ENCODE data around the gene RCOR1.
A peak's percentile ranks its signal among the peaks of the same experiment; 100 is the strongest.
"Not testable (repeated sequence)": the region's sequence is repeated elsewhere in the genome, so short reads cannot be mapped to it uniquely, and the experiment has no call there.

RCOR1 gene

GRCh38 chr14:102591944-102592762, at the start of gene RCOR1:
RCOR1 (plus strand) TSS chr14:102592649; CDS start chr14:102592887, 238 bp downstream.
- peak; percentile 99 for DNase-seq (ENCODE audit: low read depth)
- peak within 1 kb of the TSS; percentile 97 for H3K4me3 ChIP-seq (ENCODE audit: low read depth, low read length)
- TF ChIP-seq, protein P1, sequence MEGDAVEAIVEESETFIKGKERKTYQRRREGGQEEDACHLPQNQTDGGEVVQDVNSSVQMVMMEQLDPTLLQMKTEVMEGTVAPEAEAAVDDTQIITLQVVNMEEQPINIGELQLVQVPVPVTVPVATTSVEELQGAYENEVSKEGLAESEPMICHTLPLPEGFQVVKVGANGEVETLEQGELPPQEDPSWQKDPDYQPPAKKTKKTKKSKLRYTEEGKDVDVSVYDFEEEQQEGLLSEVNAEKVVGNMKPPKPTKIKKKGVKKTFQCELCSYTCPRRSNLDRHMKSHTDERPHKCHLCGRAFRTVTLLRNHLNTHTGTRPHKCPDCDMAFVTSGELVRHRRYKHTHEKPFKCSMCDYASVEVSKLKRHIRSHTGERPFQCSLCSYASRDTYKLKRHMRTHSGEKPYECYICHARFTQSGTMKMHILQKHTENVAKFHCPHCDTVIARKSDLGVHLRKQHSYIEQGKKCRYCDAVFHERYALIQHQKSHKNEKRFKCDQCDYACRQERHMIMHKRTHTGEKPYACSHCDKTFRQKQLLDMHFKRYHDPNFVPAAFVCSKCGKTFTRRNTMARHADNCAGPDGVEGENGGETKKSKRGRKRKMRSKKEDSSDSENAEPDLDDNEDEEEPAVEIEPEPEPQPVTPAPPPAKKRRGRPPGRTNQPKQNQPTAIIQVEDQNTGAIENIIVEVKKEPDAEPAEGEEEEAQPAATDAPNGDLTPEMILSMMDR (IDR thresholded peaks at IDR 0.05; ENCODE audit: insufficient read depth, low read depth, low read length, missing control alignments), result no peak

- H3K4me3 ChIP-seq (ENCODE audit: low read depth, low read length), result no peak overlapping the region
- TF ChIP-seq, protein P1 (IDR thresholded peaks at IDR 0.05; ENCODE audit: insufficient read depth, low read depth, low read length, missing control alignments), result no peak
- DNase-seq (ENCODE audit: low read depth), result no peak
Measured at GRCh38 chr14:102544046-102544746, 48.3 kb upstream of the RCOR1 start.

DNA sequence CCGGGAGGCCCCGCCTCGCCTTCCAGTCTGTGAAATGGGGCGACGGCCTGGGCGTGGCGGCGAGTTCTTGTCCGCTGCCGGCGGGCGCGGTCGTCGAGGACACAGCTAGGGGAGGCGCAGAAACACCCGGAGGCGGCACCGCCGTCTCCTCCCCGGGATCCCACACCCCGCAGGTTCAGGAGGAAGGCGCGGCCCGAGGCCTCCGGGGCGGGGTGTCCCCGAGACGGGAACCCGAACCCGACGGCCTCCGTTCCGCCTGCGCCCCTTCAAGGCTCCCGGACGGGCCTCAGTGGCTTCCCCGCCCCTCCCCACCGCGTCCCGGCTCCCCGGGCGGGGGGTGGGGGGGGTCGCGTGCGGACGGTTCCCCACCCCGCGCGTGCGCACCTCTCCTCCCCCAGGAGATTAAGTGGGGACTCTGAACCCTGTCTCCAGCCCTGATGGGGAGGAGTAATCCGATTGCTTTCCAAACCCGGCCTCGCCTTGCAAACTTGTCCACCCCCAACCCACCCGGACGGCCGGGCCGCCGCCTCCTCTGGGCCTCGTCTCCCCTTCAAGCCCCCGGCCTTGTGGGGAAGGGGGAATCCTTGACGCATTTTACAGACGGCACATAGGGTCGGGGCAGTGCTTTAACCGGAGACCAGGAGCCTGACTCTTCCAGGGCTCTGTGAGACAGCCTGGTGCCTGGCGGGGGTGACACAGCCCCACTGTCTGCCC, 47.5 kb upstream of the RCOR1 start:
- DNase-seq (ENCODE audit: low read depth), result peak; percentile 35
- TF ChIP-seq, protein P1 (IDR thresholded peaks at IDR 0.05; ENCODE audit: insufficient read depth, low read depth, low read length, missing control alignments), result no peak
- no peak overlapping the region for H3K4me3 ChIP-seq (ENCODE audit: low read depth, low read length)

DNA sequence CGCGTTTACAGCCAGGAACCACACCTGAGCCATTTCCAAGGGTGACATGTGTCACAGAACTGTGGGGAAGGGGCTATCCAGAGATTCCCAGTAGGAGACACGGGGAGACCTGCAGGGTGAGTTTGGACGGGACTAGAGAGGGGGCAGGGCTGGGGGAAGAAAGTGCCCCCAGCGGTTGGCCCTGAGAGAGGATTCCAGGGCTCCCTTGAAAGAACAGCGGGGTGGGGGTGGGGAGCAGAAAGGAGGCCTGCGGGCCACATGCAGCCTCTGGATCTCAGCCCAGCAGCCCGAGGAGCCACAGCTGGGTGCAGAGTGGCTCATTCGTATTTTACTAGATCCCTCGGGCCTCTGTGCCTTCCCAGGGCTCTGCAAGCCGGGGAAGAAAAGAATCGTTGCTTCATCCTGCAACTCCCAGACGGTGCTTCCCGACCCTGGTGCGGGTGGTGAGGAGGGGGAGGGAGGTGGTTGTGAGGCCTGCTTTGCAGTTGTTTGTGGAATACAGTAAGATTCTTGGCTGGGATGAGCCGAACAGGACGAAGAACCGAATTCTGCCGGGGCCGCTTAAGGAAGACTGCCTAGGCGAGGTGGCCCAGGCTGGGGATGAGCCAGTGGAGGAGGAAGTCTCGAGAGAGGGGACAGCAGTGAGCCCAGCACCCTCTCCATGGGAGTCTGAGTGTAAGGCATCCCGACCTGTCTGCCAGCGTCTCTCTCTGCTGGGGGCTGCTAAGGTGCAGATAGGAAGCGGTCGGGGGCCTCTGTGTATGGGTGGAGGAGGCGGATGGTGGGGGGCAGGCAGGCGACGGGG, 46.8 kb upstream of the RCOR1 start:
- TF ChIP-seq, protein P1 (IDR thresholded peaks at IDR 0.05; ENCODE audit: insufficient read depth, low read depth, low read length, missing control alignments), result no peak
- H3K4me3 ChIP-seq (ENCODE audit: low read depth, low read length), result no peak overlapping the region
- no peak for DNase-seq (ENCODE audit: low read depth)

- H3K4me3 ChIP-seq (ENCODE audit: low read depth, low read length), result no peak overlapping the region
- no peak for DNase-seq (ENCODE audit: low read depth)
Measured at GRCh38 chr14:102548616-102549240, 43.7 kb upstream of the RCOR1 start.

GRCh38 chr14:102550927-102551401, 41.5 kb upstream of the RCOR1 start:
- H3K4me3 ChIP-seq (ENCODE audit: low read depth, low read length); DNase-seq (ENCODE audit: low read depth): not testable (repeated sequence)

More at GRCh38 chr14:102548616-102549240, 43.7 kb upstream of the RCOR1 start:
- TF ChIP-seq, protein P1 (IDR thresholded peaks at IDR 0.05; ENCODE audit: insufficient read depth, low read depth, low read length, missing control alignments), result no peak
